Mucosa of descending colon (tissue), 3 donors: ENCODE results near the gene FITM1. TPM values are rescaled to one million over a fixed set of nuclear protein-coding genes. Genes with fewer than 3 reads are reported as not detected.

ENCODE experiments used
- ATAC-seq: fragments of 200-7000 bp; cut with Tn5 transposase; one replicate; pipeline ENCODE4 v1.9.1; 2020; ENCODE audit warnings: mild to moderate bottlenecking, moderate library complexity
- DNase-seq, 3 donors: peaks; one replicate each; pipeline ENCODE4 v3.0.0-alpha.2; 2020
- H3K36me3 ChIP-seq: fragments of 200-600 bp; one replicate; pipeline ENCODE4 v1.8.0; 2021; ENCODE audit warnings: low read depth, mild to moderate bottlenecking
- H3K4me1 ChIP-seq: fragments of 200-600 bp; one replicate; pipeline ENCODE4 v1.8.0; 2021; ENCODE audit warnings: low read depth, mild to moderate bottlenecking
- H3K4me3 ChIP-seq: fragments of 200-600 bp; one replicate; pipeline ENCODE4 v1.8.0; 2021; ENCODE audit warnings: mild to moderate bottlenecking
- H3K9me3 ChIP-seq: fragments of 200-600 bp; one replicate; pipeline ENCODE4 v1.8.0; 2021; ENCODE audit warnings: mild to moderate bottlenecking
- CTCF ChIP-seq: fragments of 200-600 bp; IDR thresholded peaks from one replicate; pipeline ENCODE4 v1.8.0; 2022; ENCODE audit warnings: antibody characterized with exemption, mild to moderate bottlenecking
- intact Hi-C, 2 donors: fragments of 100-400 bp; cut with DNase I in 1 of 2; cut with micrococcal nuclease in 1 of 2; formaldehyde crosslinking; loops; one replicate each; pipeline versions ENCODE4 v1.11.0 to v1.11.1; 2022; cut with DNase I, micrococcal nuclease
- total RNA-seq, 3 donors: library from RNA; stranded (reverse); fragmentation: NEBNext Ultra II Directional in 2 of 3; extraction: Animal tissue kit (Norgen Biotek cat#: 25700) in 2 of 3; gene quantifications; one replicate each; pipeline versions ENCODE4 v1.2.1 to v1.2.4, GENCODE V29; 2021 to 2023
- donor health status: DM: no; HTN: no; CAD: no; lungs with moderate emphysema.
- donor health status: DM: no; HTN: no; CAD: no.
- donor health status: DM: no; HTN: yes; CAD: no.

The FITM1 gene
- total RNA-seq, 3 donors from 2014 or later = 0.79 to 1.9 (median 1.3) TPM

GRCh38 chr14:24176599-24176998, 46.1 kb downstream of the FITM1 start:
- Histone ChIP-seq H3K36me3 (no peaks in the 10 kb centered on the region), H3K4me1 (no peaks in the 10 kb centered on the region), H3K4me3 (no peak overlapping the region), H3K9me3 (no peaks in the 10 kb centered on the region)
- TF ChIP-seq CTCF = no peak
- no peak for DNase-seq
- no peak for ATAC-seq
- intact Hi-C loops = no loop called here

GRCh38 chr14:24177041-24177825, 46.8 kb downstream of the FITM1 start:
- Histone ChIP-seq H3K36me3 (no peaks in the 10 kb centered on the region), H3K4me1 (no peaks in the 10 kb centered on the region), H3K9me3 (no peaks in the 10 kb centered on the region), H3K4me3 (no peak overlapping the region)
- no peak for DNase-seq
- intact Hi-C loops = no loop called here
- TF ChIP-seq CTCF = no peak
- no peak for ATAC-seq

GRCh38 chr14:24177891-24178290, 47.4 kb downstream of the FITM1 start:
- no peak for ATAC-seq
- Histone ChIP-seq H3K9me3 (no peaks in the 10 kb centered on the region), H3K4me3 (no peak overlapping the region), H3K36me3 (no peaks in the 10 kb centered on the region), H3K4me1 (no peaks in the 10 kb centered on the region)
- TF ChIP-seq CTCF = no peak
- intact Hi-C loops = no loop called here
- DNase-seq = no peak

DNA sequence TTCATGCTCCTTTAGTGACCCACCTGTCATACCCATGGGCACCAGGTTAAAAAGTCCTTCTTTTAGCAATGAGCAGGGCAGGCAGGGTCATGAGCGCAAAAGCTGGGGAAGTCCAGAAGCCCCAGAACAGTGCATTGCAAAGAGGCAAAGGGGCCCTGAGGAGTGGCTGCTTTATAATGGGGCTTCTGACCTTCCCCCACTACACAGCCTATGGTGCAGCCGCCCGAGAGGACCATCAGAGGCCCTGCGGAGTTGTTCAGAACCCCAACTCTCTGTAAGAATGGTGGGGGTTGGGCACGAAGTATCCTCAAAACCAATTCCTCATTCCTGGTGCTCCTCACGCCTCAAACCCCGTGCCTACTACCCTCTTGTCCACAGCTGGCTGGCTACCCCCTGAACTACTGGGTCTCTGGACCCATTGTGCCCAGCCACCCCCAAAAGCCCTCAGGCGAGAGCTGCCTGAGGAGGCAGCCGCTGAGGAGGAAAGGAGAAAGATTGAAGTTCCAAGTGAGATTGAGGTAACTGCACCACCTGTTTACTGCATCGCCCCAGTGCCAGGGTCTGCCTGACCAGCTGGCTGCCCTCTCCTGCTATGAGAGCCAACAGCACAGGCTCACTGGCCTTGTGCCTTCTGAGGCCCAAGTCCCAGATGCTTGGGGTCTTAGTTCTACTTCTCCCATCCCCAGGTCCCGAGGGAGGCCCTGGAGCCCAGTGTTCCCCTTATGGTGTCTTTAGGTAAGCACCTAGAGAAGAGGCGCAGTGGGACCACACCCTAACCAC, 48.1 kb downstream of the FITM1 start:
- no peak overlapping the region for H3K4me3 ChIP-seq
- H3K9me3 ChIP-seq = no peaks in the 10 kb centered on the region
- no peaks in the 10 kb centered on the region for H3K4me1 ChIP-seq
- intact Hi-C loops = no loop called here
- DNase-seq (no peak), ATAC-seq (no peak)
- H3K36me3 ChIP-seq = no peaks in the 10 kb centered on the region
- no peak for TF ChIP-seq CTCF

DNA sequence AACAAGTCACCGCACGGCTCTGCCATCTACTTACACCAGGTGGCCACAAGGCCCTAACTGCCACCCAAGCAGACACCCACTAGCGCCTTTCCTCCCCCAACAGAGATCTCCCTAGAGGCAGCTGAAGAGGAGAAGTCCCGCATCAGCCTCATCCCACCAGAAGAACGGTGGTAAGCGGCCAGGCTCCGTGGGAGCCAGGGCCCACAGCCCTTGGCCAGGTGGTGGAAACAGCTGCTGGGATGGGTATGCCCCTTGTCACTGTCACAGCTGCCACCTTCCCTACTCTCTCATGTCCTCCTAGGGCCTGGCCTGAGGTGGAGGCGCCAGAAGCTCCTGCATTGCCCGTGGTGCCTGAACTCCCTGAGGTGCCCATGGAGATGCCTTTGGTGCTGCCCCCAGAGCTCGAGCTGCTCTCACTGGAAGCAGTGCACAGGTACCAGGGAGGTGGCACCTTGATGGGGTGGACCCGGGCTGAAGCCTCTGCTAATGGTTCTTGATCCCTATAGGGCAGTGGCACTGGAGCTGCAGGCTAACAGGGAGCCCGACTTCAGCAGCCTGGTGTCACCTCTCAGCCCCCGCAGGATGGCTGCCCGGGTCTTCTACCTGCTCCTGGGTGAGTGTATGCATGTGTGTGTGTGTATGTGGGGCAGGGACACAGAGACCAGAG, 49.0 kb downstream of the FITM1 start:
- no peak overlapping the region for H3K4me3 ChIP-seq
- H3K4me1 ChIP-seq = no peaks in the 10 kb centered on the region
- intact Hi-C loops = no loop called here
- TF ChIP-seq CTCF = no peak
- ATAC-seq (no peak), DNase-seq (no peak)
- no peaks in the 10 kb centered on the region for H3K36me3 ChIP-seq
- H3K9me3 ChIP-seq = no peaks in the 10 kb centered on the region
